HG03565 (cell line): ENCODE measurements around the gene COG6.
A peak's percentile ranks its signal among the peaks of the same experiment; 100 is the strongest.

Source experiments
- ATAC-seq: cut with Tn5 transposase; IDR thresholded peaks from one replicate; pipeline ENCODE4 v1.9.1; 2021; ENCODE audit warnings: mild to moderate bottlenecking, moderate library complexity; ENCODE audit not compliant: unreplicated experiment

Gene COG6

GRCh38 chr13:39676315-39676876 is 20.9 kb downstream of the COG6 start:
- ATAC-seq = no peak

DNA sequence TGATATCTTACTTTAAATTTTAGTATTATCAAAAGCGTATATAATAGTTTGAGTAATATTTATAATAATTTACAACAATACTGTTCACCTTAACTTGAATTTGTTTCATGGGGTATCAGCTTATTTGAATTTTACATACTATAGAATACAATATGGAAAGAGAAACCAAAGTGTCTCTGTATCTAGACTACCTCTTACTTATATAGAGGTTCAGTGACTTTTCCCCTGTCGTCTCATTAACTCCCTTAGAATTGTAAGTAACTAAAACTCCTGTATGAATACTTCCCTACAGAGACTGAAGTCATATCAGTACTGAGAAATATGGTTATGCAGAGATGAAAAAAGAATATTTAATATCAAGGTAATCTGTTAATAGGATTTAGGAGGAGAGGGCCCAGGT is 26.8 kb downstream of the COG6 start:
- ATAC-seq = peak; percentile 28

DNA sequence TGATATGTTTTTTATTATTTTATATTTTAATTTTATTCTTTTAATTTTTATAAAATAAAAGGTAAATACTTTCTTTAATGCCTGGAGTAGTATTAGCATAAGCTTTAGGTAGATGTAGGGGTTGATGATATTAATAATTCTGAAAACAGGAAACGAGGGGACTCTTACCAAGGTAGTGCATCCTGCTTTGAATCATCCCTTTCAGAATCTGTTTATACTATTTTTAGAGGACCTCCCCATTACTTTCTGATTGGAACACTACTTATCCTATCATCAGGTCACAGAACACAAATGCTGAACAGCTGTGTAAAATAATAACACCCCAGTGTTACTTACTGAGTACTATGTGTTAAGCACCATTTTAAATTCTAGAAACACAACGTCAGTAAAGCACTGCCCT is 27.3 kb downstream of the COG6 start:
- peak; percentile 80 for ATAC-seq

- no peak for ATAC-seq
Measured at GRCh38 chr13:39684531-39685137, 29.2 kb downstream of the COG6 start.

GRCh38 chr13:39685652-39686051 is 30.2 kb downstream of the COG6 start:
- ATAC-seq = no peak

DNA sequence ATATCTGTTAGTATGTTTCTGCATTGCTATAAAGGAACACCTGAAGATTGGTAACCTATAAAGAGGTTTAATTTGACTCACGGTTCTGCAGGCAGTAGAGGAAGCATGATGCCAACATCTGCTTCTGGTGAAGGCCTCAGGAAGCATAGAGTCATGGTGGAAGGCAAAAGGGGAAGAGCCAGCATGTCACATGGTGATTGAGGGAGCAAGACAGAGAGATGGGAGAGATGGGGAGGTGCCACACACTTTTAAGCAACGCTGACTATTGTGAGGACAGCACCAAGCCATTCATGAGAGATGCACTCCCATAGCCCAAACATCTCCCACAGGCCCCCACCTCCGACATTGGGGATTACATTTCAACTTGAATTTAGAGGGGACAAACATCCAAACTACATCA is 32.8 kb downstream of the COG6 start:
- ATAC-seq = no peak

DNA sequence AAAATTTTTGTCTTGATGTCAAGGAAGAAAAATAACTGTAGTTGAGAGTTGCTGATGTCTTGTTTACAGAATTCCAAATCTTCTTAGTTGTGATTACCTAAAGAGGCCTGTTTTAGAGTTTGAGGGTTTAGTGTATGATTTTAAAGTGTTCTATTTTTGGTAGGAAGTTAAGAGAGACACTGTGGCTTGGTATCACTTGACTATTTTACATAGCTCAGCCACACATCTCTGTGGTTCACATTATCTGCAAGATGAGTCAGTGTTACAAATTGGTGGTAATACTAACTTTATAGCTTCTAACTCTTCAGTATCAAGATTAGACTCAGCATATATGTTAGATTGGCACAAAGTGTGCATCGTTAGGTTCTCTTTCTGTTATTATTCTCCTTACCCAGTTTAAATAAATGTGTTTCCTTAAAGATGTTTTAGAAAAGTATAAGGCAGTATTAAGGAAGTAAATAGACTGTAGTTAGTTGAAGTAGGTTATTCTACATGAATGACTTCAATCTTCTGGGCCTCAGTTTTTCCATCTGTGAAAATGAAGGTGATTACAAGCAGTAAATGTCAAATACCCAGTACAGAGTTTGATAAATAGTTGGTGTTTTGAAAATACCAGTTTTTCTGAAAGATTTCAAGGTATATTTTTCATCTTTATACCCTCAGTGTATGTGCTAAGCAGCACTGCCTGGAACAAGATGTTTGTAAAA is 33.4 kb downstream of the COG6 start:
- ATAC-seq = peak; percentile 89

GRCh38 chr13:39692660-39693438 is 37.4 kb downstream of the COG6 start:
- ATAC-seq = no peak

GRCh38 chr13:39699274-39699673 is 43.8 kb downstream of the COG6 start:
- ATAC-seq = no peak

- ATAC-seq = no peak
Measured at GRCh38 chr13:39712626-39713025, 57.2 kb downstream of the COG6 start.

GRCh38 chr13:39729156-39729555 is 73.7 kb downstream of the COG6 start:
- ATAC-seq = no peak

GRCh38 chr13:39734952-39735351 is 79.5 kb downstream of the COG6 start:
- ATAC-seq = no peak

DNA sequence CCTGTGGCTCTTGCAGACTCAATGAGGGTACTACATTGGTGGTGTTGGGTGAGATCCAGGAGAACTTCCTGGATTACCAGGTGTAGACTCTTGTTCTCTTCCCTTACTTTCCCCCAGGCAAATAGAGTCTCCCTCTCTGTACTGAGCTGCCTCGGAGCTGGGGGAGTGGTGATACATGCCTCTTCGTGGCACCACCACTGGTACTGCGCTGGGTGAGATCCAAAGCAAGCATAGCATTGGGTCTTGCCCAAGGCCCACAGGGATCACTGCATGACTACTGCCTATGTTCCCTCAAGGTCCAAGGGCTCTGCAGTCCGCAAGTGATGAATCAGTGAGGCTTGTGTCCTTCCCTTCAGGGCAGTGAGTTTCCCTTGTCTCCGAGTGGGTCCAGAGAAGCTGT is 81.6 kb downstream of the COG6 start:
- no peak for ATAC-seq

GRCh38 chr13:39740761-39741160 is 85.3 kb downstream of the COG6 start:
- no peak for ATAC-seq

DNA sequence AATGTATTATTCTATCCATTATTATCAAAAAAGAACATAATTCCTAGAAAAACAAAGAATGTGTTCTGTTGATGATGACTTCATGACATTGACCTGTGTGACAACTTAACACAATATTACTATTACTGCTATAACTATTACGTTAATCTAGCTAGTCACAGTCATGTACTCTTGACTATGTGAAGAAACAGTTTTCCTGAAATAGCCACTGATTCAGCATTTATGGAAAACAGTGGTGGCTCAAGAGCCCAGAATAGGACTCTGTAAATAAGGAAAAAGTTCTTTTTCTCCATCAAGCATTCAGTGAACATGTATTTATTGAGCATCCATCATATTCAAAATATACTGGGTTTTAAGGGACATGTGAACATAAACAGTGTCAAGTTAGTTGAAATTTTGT is 93.5 kb downstream of the COG6 start:
- no peak for ATAC-seq

DNA sequence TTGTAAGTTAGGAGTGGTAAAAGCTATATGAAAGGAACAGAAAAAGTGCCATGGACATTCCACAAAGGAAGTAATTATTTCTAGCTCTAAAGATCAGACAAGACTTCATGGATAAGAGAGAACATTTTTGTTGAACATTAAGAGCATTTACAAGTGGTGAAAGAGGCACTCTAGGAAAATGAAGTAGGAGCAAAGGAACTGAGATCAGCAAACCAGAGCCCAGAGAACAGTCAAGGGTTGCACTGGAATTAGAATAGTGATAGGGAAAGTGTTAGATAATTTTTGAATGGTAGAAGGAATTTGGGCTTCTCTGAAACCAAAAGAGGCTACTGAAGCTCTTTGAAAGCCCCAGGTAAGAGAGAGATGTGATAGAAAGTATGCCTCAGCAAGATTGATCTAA is 94.1 kb downstream of the COG6 start:
- no peak for ATAC-seq

- ATAC-seq = no peak
Measured at GRCh38 chr13:39751805-39752204, 96.3 kb downstream of the COG6 start.

DNA sequence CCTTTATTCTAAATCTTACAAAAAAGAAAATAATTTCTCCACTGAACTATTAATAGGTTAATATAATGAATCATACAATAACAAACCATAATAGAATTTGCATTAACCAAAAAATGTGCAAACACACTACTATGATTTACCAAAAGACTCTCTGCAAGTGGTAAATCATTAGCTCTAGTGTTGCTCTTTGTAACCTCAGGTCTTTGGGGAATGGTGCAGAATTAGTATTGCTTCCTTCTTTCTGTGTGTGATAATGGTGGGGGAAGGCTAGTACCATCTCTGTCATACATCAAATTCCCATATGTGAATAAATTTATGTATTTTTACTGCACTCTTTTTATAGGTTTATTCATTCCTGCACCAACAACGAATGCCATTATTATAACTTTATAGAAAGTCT is 105.1 kb downstream of the COG6 start:
- peak; percentile 78 for ATAC-seq

DNA sequence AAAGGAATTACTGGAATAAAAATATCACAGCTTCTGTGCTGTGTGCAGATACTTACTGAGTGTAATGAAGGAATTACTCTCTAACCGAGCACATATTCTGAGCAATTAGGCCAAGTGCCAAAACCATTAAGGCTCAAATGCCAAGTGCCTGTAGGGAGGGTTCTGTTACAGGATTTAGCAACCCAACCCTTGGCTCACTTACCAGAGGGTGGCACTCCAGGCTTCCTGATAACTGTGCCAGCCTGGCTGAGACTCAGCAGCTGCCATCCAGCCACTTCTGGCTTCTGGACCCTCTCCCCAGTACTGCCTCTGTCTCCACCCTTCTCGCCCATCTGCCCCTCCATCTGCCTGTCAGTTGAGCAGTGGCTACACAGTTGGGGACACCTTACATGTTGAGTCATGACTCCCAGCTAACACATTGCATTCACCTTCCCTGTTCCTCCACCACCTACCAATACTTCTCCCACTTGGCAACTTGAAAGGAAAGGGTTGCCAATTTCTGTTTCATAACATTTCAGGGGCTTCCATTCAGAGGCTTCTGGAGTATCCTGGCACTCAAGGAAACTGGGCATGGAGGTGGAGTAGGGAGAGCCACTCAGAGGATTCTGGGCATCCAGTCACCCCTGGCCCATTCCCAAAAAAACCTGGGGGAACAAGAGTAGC is 110.5 kb downstream of the COG6 start:
- no peak for ATAC-seq

- ATAC-seq = no peak
Measured at GRCh38 chr13:39766464-39767158, 111.1 kb downstream of the COG6 start.
